GM12878 (cell line): ENCODE data around the gene SPAG7.

Experiments used
- ATF2 ChIP-seq: IDR thresholded peaks from 2 replicates; pipeline ENCODE4 v1.6.1; 2012; ENCODE audit warnings: low read length, inconsistent platforms
- CBX5 ChIP-seq: sonication (generic); IDR thresholded peaks from 2 replicates; pipeline ENCODE4 v1.6.1; 2016; ENCODE audit warnings: low read depth, moderate library complexity, mild to moderate bottlenecking, inconsistent platforms
- CTCF ChIP-seq, 3 experiments: IDR thresholded peaks in 2 of 3; conservative IDR thresholded peaks in 1 of 3; 2 replicates each; pipeline ENCODE4 v1.5.1; 2011; ENCODE audit warnings: low read depth in 3 of 3, low read length in 3 of 3, mild to moderate bottlenecking in 3 of 3, control low read depth in 2 of 3, moderate library complexity in 2 of 3, inconsistent platforms in 1 of 3, mixed read lengths in 1 of 3; ENCODE audit not compliant: control insufficient read depth in 2 of 3, insufficient read depth in 1 of 3; ENCODE audit errors: extremely low read depth in 1 of 3
- ESRRA ChIP-seq: IDR thresholded peaks from 2 replicates; pipeline ENCODE4 v1.6.1; 2012; ENCODE audit warnings: mild to moderate bottlenecking, low read length, improper control_type of control experiment
- JUNB ChIP-seq: IDR thresholded peaks from 2 replicates; pipeline ENCODE4 v1.6.1; 2016; ENCODE audit warnings: antibody characterized with exemption, mild to moderate bottlenecking
- KDM1A ChIP-seq: fragments of 200-600 bp; sonication (generic); IDR thresholded peaks from 2 replicates; pipeline ENCODE4 v1.6.1; 2016; ENCODE audit warnings: borderline replicate concordance
- POLR2AphosphoS5 ChIP-seq: IDR thresholded peaks from 2 replicates; pipeline ENCODE4 v1.6.1; 2011; ENCODE audit warnings: mild to moderate bottlenecking, low read length, inconsistent platforms
- RB1 ChIP-seq: fragments of 450-650 bp; formaldehyde crosslinking; IDR thresholded peaks from 2 replicates; pipeline ENCODE4 v1.6.1; 2017; ENCODE audit warnings: mild to moderate bottlenecking, borderline replicate concordance

- TF ChIP-seq POLR2AphosphoS5 = peak; percentile 72
- TF ChIP-seq ESRRA = no peak
- no peak for TF ChIP-seq ATF2
- no peak for TF ChIP-seq KDM1A
- TF ChIP-seq RB1 = no peak
- TF ChIP-seq JUNB = no peak
- TF ChIP-seq CBX5 = no peak
- TF ChIP-seq CTCF (IDR thresholded peaks at IDR 0.05 in 2 of 3, conservative IDR thresholded peaks at IDR 0.05 in 1 of 3; ENCODE audit: control insufficient read depth in 2 of 3, extremely low read depth in 1 of 3, insufficient read depth in 1 of 3, low read depth in 3 of 3, low read length in 3 of 3) = no peak
These were observed 17.4 kb downstream of the SPAG7 start for GRCh38 chr17:4950075-4950745.
